Smooth muscle cell (in vitro differentiated cells): ENCODE data around the gene TSPO. TPM values are rescaled to one million over a fixed set of nuclear protein-coding genes. Genes with fewer than 3 reads are reported as not detected.

Source experiments
- DNase-seq: peaks from one replicate; lab custom pipeline; 2025; ENCODE audit not compliant: unreplicated experiment; lab: John Stamatoyannopoulos, UW
- H2AFZ ChIP-seq: fragments of 200-600 bp; sonication (generic); 2 replicates; pipeline ENCODE4 v1.6.0; 2016; ENCODE audit warnings: antibody characterized with exemption, low read depth, mild to moderate bottlenecking
- H3F3A ChIP-seq: fragments of 200-600 bp; sonication (generic); 2 replicates; pipeline ENCODE4 v1.6.0; 2017; ENCODE audit warnings: antibody characterized with exemption, low read depth
- H3K27ac ChIP-seq: fragments of 200-600 bp; sonication (generic); 2 replicates; pipeline ENCODE4 v1.5.1; 2016; ENCODE audit warnings: low read depth, mild to moderate bottlenecking
- H3K27me3 ChIP-seq: fragments of 200-600 bp; sonication (generic); 2 replicates; pipeline ENCODE4 v1.6.1; 2016; ENCODE audit warnings: low read depth, mild to moderate bottlenecking
- H3K36me3 ChIP-seq: fragments of 200-600 bp; sonication (generic); 2 replicates; pipeline ENCODE4 v1.5.1; 2016; ENCODE audit warnings: low read depth
- H3K4me1 ChIP-seq: fragments of 200-600 bp; sonication (generic); 2 replicates; pipeline ENCODE4 v1.5.1; 2016; ENCODE audit warnings: low read depth
- H3K4me2 ChIP-seq: fragments of 200-600 bp; sonication (generic); 2 replicates; pipeline ENCODE4 v1.6.0; 2016; ENCODE audit warnings: mild to moderate bottlenecking
- H3K4me3 ChIP-seq: fragments of 200-600 bp; sonication (generic); 2 replicates; pipeline ENCODE4 v1.5.1; 2016; ENCODE audit warnings: mild to moderate bottlenecking
- H3K79me2 ChIP-seq: fragments of 200-600 bp; sonication (generic); 2 replicates; pipeline ENCODE4 v1.6.0; 2016; ENCODE audit warnings: low read depth, mild to moderate bottlenecking
- H3K9ac ChIP-seq: fragments of 200-600 bp; sonication (generic); 2 replicates; pipeline ENCODE4 v1.6.0; 2016; ENCODE audit warnings: low read depth
- H3K9me3 ChIP-seq: fragments of 200-600 bp; sonication (generic); replicated peaks from 2 replicates; pipeline ENCODE4 v1.5.1; 2016; ENCODE audit warnings: low read depth
- H4K20me1 ChIP-seq: fragments of 200-600 bp; sonication (generic); 2 replicates; pipeline ENCODE4 v1.6.0; 2016; ENCODE audit warnings: low read depth
- CTCF ChIP-seq: fragments of 200-600 bp; sonication (generic); IDR thresholded peaks from 2 replicates; pipeline ENCODE4 v1.5.1; 2017; ENCODE audit warnings: borderline replicate concordance, mild to moderate bottlenecking, antibody characterized with exemption; ENCODE audit not compliant: insufficient read depth, poor library complexity, severe bottlenecking
- WGBS: methylation state at CpG from one replicate; pipeline ENCODE4 v1.1.7; 2016; ENCODE audit warnings: low lambda C conversion rate; 5-methylcytosine and 5-hydroxymethylcytosine counted together
- polyA plus RNA-seq: library from polyadenylated mRNA; unstranded; fragments of >200 nt; fragmentation: Nextera tagmentation; extraction: Ambion mirVana; gene quantifications from 2 replicates; pipeline ENCODE4 v1.2.1, GENCODE V29; 2016
- total RNA-seq: library from RNA; depleted of rRNA; stranded (reverse); fragments of >200 nt; gene quantifications from 2 replicates; pipeline ENCODE4 v1.2.3, GENCODE V29; 2014

TSPO gene
- total and polyA plus RNA-seq, 2 experiments from 2014 or later = 170 to 251 TPM

GRCh38 chr22:43197271-43197941 is 46.0 kb downstream of the TSPO start:
- H3K4me3 ChIP-seq = no peak overlapping the region
- no peaks in the 10 kb centered on the region for H3K36me3 ChIP-seq
- no peaks in the 10 kb centered on the region for H3K79me2 ChIP-seq
- no peak overlapping the region for H3K27ac ChIP-seq
- H3K9me3 ChIP-seq = no peaks in the 10 kb centered on the region
- no peaks in the 10 kb centered on the region for H3K4me1 ChIP-seq
- H3F3A ChIP-seq = no peaks in the 10 kb centered on the region
- no peak for TF ChIP-seq CTCF
- DNase-seq = no peak
- H3K9ac ChIP-seq = no peak overlapping the region
- no peaks in the 10 kb centered on the region for H4K20me1 ChIP-seq
- no peak overlapping the region for H2AFZ ChIP-seq
- 81% methylated on average over 22 of the region's 22 CpGs for WGBS
- H3K27me3 ChIP-seq = no peaks in the 10 kb centered on the region
- no peak overlapping the region for H3K4me2 ChIP-seq

GRCh38 chr22:43198126-43198525 is 46.8 kb downstream of the TSPO start:
- H3K4me1 ChIP-seq = no peaks in the 10 kb centered on the region
- no peaks in the 10 kb centered on the region for H3K9me3 ChIP-seq
- H3K36me3 ChIP-seq = no peaks in the 10 kb centered on the region
- no peaks in the 10 kb centered on the region for H3F3A ChIP-seq
- WGBS = 98% methylated on average over 5 of the region's 5 CpGs
- H3K4me3 ChIP-seq = no peak overlapping the region
- no peak for DNase-seq
- no peak overlapping the region for H3K27ac ChIP-seq
- no peaks in the 10 kb centered on the region for H3K27me3 ChIP-seq
- no peaks in the 10 kb centered on the region for H4K20me1 ChIP-seq
- H2AFZ ChIP-seq = no peak overlapping the region
- H3K9ac ChIP-seq = no peak overlapping the region
- no peak for TF ChIP-seq CTCF
- no peaks in the 10 kb centered on the region for H3K79me2 ChIP-seq
- H3K4me2 ChIP-seq = no peak overlapping the region

- H3K4me1 ChIP-seq = no peaks in the 10 kb centered on the region
- no peaks in the 10 kb centered on the region for H3K79me2 ChIP-seq
- no peak overlapping the region for H3K9ac ChIP-seq
- 83% methylated on average over 9 of the region's 9 CpGs for WGBS
- H2AFZ ChIP-seq = no peak overlapping the region
- DNase-seq = no peak
- H3K4me2 ChIP-seq = no peak overlapping the region
- H4K20me1 ChIP-seq = no peaks in the 10 kb centered on the region
- H3K36me3 ChIP-seq = no peaks in the 10 kb centered on the region
- no peak overlapping the region for H3K4me3 ChIP-seq
- H3F3A ChIP-seq = no peaks in the 10 kb centered on the region
- no peak for TF ChIP-seq CTCF
- no peaks in the 10 kb centered on the region for H3K27me3 ChIP-seq
- no peak overlapping the region for H3K27ac ChIP-seq
- no peaks in the 10 kb centered on the region for H3K9me3 ChIP-seq
Measured at GRCh38 chr22:43198936-43199335, 47.6 kb downstream of the TSPO start.

GRCh38 chr22:43199541-43199940 is 48.2 kb downstream of the TSPO start:
- Histone ChIP-seq H3F3A (no peaks in the 10 kb centered on the region), H4K20me1 (no peaks in the 10 kb centered on the region), H3K9ac (no peak overlapping the region), H3K4me2 (no peak overlapping the region), H2AFZ (no peak overlapping the region), H3K27ac (no peak overlapping the region), H3K4me3 (no peak overlapping the region), H3K79me2 (no peaks in the 10 kb centered on the region), H3K9me3 (no peaks in the 10 kb centered on the region), H3K27me3 (no peaks in the 10 kb centered on the region), H3K36me3 (no peaks in the 10 kb centered on the region), H3K4me1 (no peaks in the 10 kb centered on the region)
- 86% methylated on average over 11 of the region's 11 CpGs for WGBS
- no peak for TF ChIP-seq CTCF
- no peak for DNase-seq
